Cardiac muscle cell (in vitro differentiated cells and primary cell): Measurements from ENCODE around the gene TRIM13. TPM values are rescaled to one million over a fixed set of nuclear protein-coding genes. Genes with fewer than 3 reads are reported as not detected.

Experiments used
- DNase-seq, 2 donors: peaks; one replicate each; pipeline versions ENCODE4 v3.0.0 to v3.0.0-alpha.2; 2010 to 2017; ENCODE audit warnings: low read depth in 1 of 2, low spot score in 1 of 2
- H3K27ac ChIP-seq: fragments of 200-600 bp; sonication (generic); 2 replicates; pipeline ENCODE4 v1.5.1; 2016
- H3K27me3 ChIP-seq: fragments of 200-600 bp; sonication (generic); 2 replicates; pipeline ENCODE4 v1.6.0; 2016; ENCODE audit warnings: control low read depth
- H3K36me3 ChIP-seq: fragments of 200-600 bp; sonication (generic); 2 replicates; pipeline ENCODE4 v1.5.1; 2016; ENCODE audit warnings: control low read depth
- H3K4me1 ChIP-seq: fragments of 200-600 bp; sonication (generic); 2 replicates; pipeline ENCODE4 v1.8.1; 2017; ENCODE audit warnings: low read depth, mild to moderate bottlenecking, mixed run types
- H3K4me3 ChIP-seq: fragments of 200-600 bp; sonication (generic); 2 replicates; pipeline ENCODE4 v1.5.1; 2016; ENCODE audit warnings: mild to moderate bottlenecking
- H3K9me3 ChIP-seq: fragments of 200-600 bp; sonication (generic); 2 replicates; pipeline ENCODE4 v1.5.1; 2017; ENCODE audit warnings: low read depth, mild to moderate bottlenecking, control low read depth
- CTCF ChIP-seq: IDR thresholded peaks from 2 replicates; pipeline ENCODE4 v1.5.1; 2012; ENCODE audit warnings: low read depth, mild to moderate bottlenecking, low read length
- polyA plus RNA-seq: library from polyadenylated mRNA; unstranded; fragments of >200 nt; fragmentation: Nextera tagmentation; extraction: Ambion mirVana; gene quantifications from 2 replicates; pipeline ENCODE4 v1.2.1, GENCODE V29; 2016
- total RNA-seq: library from RNA; depleted of rRNA; stranded (reverse); fragments of >200 nt; gene quantifications from 2 replicates; pipeline ENCODE4 v1.2.3, GENCODE V29; 2016

TRIM13 gene
- total and polyA plus RNA-seq, 2 experiments from 2014 or later = 13.7 to 19.1 TPM

- H3K4me3 ChIP-seq = peak overlapping the region; percentile 73
- TF ChIP-seq CTCF = no peak
- peak overlapping the region; percentile 99 for H3K27ac ChIP-seq
- no peak for DNase-seq
- no peaks in the 10 kb centered on the region for H3K27me3 ChIP-seq
- H3K4me1 ChIP-seq = peaks cover 9% of the 10 kb centered on the region
- H3K36me3 ChIP-seq = peaks cover 24% of the 10 kb centered on the region
- no peaks in the 10 kb centered on the region for H3K9me3 ChIP-seq
Observed at GRCh38 chr13:49998714-49999624, 2.1 kb downstream of the TRIM13 start.

DNA sequence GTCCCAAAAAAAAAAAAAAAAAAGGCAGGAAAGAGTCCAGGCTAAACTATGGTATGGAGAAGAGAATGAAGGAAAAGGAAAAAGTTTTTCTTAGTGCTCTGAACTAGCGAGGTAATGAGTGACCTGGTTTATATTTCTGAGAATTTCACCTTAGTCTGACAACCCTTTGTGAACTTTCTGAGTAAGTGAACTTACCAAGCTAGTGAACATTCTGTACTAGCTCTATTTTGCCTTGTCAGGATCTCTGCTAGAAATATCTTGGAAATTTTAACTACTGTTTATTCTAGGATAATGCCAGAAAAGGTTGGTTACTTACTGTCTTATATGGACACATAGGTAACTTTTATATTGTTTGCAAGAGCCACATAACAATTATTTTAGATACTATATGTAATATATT lies 4.4 kb downstream of the TRIM13 start:
- no peak for TF ChIP-seq CTCF
- Histone ChIP-seq H3K4me1 (peaks cover 9% of the 10 kb centered on the region), H3K27ac (no peak overlapping the region), H3K27me3 (no peaks in the 10 kb centered on the region), H3K9me3 (no peaks in the 10 kb centered on the region), H3K36me3 (peaks cover 27% of the 10 kb centered on the region), H3K4me3 (no peak overlapping the region)
- DNase-seq = no peak

DNA sequence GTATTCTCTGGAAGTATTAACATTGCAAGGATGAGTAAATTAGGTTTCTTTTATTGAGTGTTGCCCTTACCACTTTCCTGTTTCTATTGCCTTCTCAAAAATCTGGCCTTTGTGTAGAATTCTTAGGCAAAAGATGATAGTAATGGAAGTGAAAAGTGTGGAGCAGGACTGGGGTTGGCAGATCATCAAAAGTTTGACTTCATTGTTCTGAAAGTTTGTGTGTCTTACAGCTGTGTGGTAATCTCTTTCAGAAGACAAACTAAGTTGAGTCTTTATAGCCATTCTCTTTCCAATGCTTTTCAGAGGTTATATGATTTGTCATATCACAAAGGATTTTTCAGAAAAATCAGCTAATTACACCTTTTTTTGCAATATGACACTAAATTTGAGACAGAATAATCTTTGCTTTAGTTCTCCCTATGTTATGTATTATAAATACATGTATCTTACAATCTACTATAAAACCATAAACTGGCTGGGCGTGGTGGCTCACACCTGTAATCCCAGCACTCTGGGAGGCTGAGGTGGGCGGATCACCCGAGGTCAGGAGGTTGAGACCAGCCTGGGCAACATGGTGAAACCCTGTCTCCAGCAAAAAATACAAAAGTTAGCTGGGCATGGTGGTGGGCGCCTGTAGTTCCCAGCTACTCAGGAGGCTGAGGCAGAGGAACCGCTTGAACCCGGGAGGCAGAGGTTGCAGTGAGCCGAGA lies 9.7 kb downstream of the TRIM13 start:
- Histone ChIP-seq H3K36me3 (peaks cover 16% of the 10 kb centered on the region), H3K4me3 (no peak overlapping the region), H3K27ac (no peak overlapping the region), H3K4me1 (no peaks in the 10 kb centered on the region), H3K27me3 (no peaks in the 10 kb centered on the region), H3K9me3 (no peaks in the 10 kb centered on the region)
- peak in 1 of 2 donors; percentile 75 for DNase-seq
- no peak for TF ChIP-seq CTCF

DNA sequence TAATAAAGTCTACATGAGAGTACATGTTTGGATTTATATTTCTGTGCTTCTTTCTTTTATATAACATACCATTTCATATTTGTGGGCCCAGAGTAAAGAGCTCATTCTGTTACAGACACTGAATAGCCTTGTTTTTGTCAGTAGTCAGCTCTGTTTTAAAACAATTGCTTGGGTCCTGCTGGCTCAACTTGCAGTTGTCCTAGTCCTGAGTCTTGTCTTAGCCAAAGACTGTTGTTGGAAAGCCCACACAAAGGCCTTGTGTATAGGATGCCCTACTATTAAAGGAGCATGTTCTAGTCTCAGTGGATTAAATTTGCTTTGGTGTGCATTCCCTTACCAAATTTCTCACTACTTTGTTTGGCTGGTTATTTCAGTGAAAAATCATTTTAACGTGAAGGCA lies 14.6 kb downstream of the TRIM13 start:
- Histone ChIP-seq H3K27me3 (no peaks in the 10 kb centered on the region), H3K9me3 (no peaks in the 10 kb centered on the region), H3K4me3 (no peak overlapping the region), H3K27ac (no peak overlapping the region), H3K36me3 (peaks cover 13% of the 10 kb centered on the region), H3K4me1 (peaks cover 6% of the 10 kb centered on the region)
- no peak for TF ChIP-seq CTCF
- DNase-seq = no peak

DNA sequence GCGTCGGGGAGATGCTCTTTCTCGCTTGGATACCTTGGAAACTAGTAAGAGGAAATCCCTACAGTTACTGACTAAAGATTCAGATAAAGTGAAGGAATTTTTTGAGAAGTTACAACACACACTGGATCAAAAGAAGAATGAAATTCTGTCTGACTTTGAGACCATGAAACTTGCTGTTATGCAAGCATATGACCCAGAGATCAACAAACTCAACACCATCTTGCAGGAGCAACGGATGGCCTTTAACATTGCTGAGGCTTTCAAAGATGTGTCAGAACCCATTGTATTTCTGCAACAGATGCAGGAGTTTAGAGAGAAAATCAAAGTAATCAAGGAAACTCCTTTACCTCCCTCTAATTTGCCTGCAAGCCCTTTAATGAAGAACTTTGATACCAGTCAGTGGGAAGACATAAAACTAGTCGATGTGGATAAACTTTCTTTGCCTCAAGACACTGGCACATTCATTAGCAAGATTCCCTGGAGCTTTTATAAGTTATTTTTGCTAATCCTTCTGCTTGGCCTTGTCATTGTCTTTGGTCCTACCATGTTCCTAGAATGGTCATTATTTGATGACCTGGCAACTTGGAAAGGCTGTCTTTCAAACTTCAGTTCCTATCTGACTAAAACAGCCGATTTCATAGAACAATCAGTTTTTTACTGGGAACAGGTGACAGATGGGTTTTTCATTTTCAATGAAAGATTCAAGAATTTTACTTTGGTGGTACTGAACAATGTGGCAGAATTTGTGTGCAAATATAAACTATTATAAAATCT lies 15.7 kb downstream of the TRIM13 start:
- DNase-seq = peak in 1 of 2 donors; percentile 48
- TF ChIP-seq CTCF = no peak
- Histone ChIP-seq H3K4me3 (no peak overlapping the region), H3K9me3 (no peaks in the 10 kb centered on the region), H3K27me3 (no peaks in the 10 kb centered on the region), H3K4me1 (peaks cover 17% of the 10 kb centered on the region), H3K27ac (peak overlapping the region; percentile 4), H3K36me3 (peaks cover 13% of the 10 kb centered on the region)
